Subcutaneous adipose tissue (tissue), 4 donors: ENCODE data around the gene PTPRN. TPM values are rescaled to one million over a fixed set of nuclear protein-coding genes. Genes with fewer than 3 reads are reported as not detected.

Experiments
- total RNA-seq, 4 donors: library from RNA; depleted of rRNA; stranded (reverse); fragments of >200 nt; gene quantifications; one replicate each; pipeline ENCODE4 v1.1.0, GENCODE V29; 2016
- TF ChIP-seq, protein P1 (sequence below): fragments of 450-650 bp; IDR thresholded peaks from one replicate; pipeline ENCODE4 v1.5.1; 2016; ENCODE audit warnings: low read depth, mild to moderate bottlenecking, control low read depth, antibody characterized with exemption, moderate library complexity

PTPRN gene
- total RNA-seq, 4 donors from 2014 or later: not detected

DNA sequence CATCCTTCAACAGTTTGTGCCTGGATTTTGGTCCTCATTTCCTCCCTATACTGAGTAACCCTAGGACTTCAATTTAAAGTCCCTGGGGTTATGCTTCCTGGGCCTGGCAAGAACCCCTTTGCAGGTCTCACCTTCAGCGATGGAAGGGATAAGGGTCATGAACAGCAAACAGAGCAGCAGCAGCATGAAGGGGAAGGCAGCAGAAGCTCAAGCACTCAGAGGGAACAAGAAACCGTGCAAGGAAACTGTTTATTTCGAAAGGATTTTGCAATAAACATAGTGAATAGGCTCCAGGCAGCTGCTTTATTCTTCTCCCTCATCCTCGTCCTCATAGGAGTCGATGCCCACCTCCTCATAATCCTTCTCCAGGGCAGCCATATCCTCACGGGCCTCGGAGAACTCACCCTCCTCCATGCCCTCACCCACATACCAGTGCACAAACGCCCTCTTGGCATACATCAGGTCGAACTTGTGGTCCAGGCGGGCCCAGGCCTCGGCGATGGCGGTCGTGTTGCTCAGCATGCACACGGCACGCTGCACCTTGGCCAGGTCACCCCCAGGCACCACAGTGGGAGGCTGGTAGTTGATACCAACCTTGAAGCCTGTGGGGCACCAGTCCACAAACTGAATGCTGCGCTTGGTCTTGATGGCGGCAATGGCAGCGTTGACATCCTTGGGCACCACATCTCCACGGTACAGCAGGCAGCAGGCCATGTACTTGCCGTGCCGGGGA is 59.0 kb downstream of the PTPRN start:
- TF ChIP-seq, protein P1, sequence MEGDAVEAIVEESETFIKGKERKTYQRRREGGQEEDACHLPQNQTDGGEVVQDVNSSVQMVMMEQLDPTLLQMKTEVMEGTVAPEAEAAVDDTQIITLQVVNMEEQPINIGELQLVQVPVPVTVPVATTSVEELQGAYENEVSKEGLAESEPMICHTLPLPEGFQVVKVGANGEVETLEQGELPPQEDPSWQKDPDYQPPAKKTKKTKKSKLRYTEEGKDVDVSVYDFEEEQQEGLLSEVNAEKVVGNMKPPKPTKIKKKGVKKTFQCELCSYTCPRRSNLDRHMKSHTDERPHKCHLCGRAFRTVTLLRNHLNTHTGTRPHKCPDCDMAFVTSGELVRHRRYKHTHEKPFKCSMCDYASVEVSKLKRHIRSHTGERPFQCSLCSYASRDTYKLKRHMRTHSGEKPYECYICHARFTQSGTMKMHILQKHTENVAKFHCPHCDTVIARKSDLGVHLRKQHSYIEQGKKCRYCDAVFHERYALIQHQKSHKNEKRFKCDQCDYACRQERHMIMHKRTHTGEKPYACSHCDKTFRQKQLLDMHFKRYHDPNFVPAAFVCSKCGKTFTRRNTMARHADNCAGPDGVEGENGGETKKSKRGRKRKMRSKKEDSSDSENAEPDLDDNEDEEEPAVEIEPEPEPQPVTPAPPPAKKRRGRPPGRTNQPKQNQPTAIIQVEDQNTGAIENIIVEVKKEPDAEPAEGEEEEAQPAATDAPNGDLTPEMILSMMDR: no peak

GRCh38 chr2:219249203-219249980 is 59.8 kb downstream of the PTPRN start:
- TF ChIP-seq, protein P1: no peak

DNA sequence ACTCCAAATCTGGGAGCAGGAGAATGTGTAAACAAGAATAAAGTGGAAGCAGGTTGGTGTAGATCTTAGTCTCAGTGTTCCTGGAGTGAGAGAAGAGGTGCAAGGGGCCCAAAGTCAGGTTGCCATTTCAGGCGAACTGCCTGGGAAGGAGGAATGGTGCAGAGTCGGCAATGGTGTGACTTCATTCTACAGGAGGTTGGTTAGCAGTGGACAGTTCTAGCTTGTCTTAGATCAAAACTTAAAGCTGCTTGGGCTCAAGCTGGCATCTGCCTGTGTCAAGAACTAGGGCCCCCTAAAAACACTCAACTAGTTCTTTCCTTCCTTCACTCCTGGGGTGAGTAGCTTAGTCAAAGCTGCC is 60.4 kb downstream of the PTPRN start:
- TF ChIP-seq, protein P1: no peak

DNA sequence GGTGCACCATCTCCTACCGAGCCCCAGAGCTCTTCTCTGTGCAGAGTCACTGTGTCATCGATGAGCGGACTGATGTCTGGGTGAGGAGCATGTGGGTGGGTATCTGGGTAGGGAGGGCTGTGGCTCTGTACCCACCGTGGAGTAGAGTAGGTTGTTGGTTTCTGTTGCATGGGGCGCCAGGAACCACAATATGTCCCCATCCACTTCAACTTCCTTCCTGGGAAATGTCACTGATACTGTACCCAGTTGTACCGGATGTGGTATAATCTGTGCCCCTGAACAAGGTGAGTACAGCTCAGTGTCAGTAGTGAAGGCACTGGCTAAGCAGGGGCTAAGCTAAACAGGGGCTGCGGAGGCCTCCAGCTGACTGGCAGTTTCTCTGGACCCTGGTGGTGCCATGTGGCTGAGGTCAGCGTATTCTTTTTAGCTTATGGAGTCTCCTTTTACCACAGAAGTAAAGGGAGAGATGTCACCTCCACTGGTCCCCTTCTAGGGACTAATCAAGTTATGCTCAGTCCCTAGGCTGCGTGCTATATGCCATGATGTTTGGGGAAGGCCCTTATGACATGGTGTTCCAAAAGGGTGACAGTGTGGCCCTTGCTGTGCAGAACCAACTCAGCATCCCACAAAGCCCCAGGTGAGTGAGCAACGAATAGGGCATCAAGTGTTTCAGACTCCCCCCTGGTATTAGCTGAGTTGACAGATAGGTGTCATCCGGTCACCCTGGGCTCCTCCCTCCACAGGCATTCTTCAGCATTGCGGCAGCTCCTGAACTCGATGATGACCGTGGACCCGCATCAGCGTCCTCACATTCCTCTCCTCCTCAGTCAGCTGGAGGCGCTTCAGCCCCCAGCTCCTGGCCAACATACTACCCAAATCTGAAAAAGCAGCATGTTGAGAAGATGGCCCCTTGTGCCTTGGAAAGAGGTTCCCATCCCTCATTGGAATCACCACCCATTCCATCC is 61.2 kb downstream of the PTPRN start:
- TF ChIP-seq, protein P1: no peak

GRCh38 chr2:219246559-219246958 is 62.6 kb downstream of the PTPRN start:
- TF ChIP-seq, protein P1: no peak

GRCh38 chr2:219245899-219246230 is 63.3 kb downstream of the PTPRN start:
- TF ChIP-seq, protein P1: no peak
